GM23338 (cell line): ENCODE results near the gene GHR. TPM values are rescaled to one million over a fixed set of nuclear protein-coding genes. Genes with fewer than 3 reads are reported as not detected.

Experiments
- ATAC-seq: fragments of 200-7000 bp; cut with Tn5 transposase; 3 replicates; pipeline ENCODE4 v1.9.1; 2020
- DNase-seq: peaks from one replicate; pipeline ENCODE4 v3.0.0-alpha.2; 2015; ENCODE audit warnings: low spot score
- H2AFZ ChIP-seq: fragments of 200-600 bp; sonication (generic); 2 replicates; pipeline ENCODE4 v1.8.0; 2016; ENCODE audit warnings: antibody characterized with exemption, mild to moderate bottlenecking, moderate library complexity
- H3F3A ChIP-seq: fragments of 200-600 bp; sonication (generic); replicated peaks from 2 replicates; pipeline ENCODE4 v1.8.0; 2017; ENCODE audit warnings: antibody characterized with exemption, mixed run types, low read depth
- H3K27ac ChIP-seq: fragments of 200-600 bp; sonication (generic); 2 replicates; pipeline ENCODE4 v1.6.1; 2016; ENCODE audit warnings: low read depth
- H3K27me3 ChIP-seq: fragments of 200-600 bp; sonication (generic); 2 replicates; pipeline ENCODE4 v1.8.0; 2016; ENCODE audit warnings: mild to moderate bottlenecking, mixed run types, moderate library complexity; ENCODE audit not compliant: insufficient read depth
- H3K36me3 ChIP-seq: fragments of 200-600 bp; sonication (generic); 2 replicates; pipeline ENCODE4 v1.8.0; 2016; ENCODE audit warnings: mild to moderate bottlenecking; ENCODE audit not compliant: insufficient read depth
- H3K4me1 ChIP-seq: fragments of 200-600 bp; sonication (generic); 2 replicates; pipeline ENCODE4 v1.8.0; 2016; ENCODE audit warnings: mild to moderate bottlenecking, moderate library complexity; ENCODE audit not compliant: insufficient read depth
- H3K4me2 ChIP-seq: fragments of 200-600 bp; sonication (generic); 2 replicates; pipeline ENCODE4 v1.7.1; 2017; ENCODE audit warnings: mixed run types
- H3K4me3 ChIP-seq: fragments of 200-600 bp; sonication (generic); 2 replicates; pipeline ENCODE4 v1.6.1; 2016; ENCODE audit warnings: mixed run types
- H3K79me2 ChIP-seq: fragments of 200-600 bp; sonication (generic); replicated peaks from 2 replicates; pipeline ENCODE4 v1.8.0; 2017; ENCODE audit warnings: mild to moderate bottlenecking; ENCODE audit not compliant: insufficient read depth
- H3K9me2 ChIP-seq: fragments of 200-600 bp; sonication (generic); 2 replicates; pipeline ENCODE4 v1.8.0; 2017; ENCODE audit not compliant: insufficient read depth
- H4K20me1 ChIP-seq: fragments of 200-600 bp; sonication (generic); replicated peaks from 2 replicates; pipeline ENCODE4 v1.8.0; 2017; ENCODE audit warnings: mild to moderate bottlenecking; ENCODE audit not compliant: insufficient read depth
- H3K27ac Mint-ChIP-seq: 2 replicates; pipeline ENCODE4 v1.8.0; 2020; ENCODE audit warnings: inconsistent platforms, mild to moderate bottlenecking, moderate library complexity, mixed read lengths
- H3K27me3 Mint-ChIP-seq: 3 replicates; pipeline ENCODE4 v1.8.0; 2022; ENCODE audit warnings: low read depth, mild to moderate bottlenecking, moderate library complexity, mixed read lengths, inconsistent platforms; ENCODE audit not compliant: insufficient read depth, poor library complexity
- H3K36me3 Mint-ChIP-seq: 3 replicates; pipeline ENCODE4 v1.8.0; 2021; ENCODE audit warnings: low read depth, mild to moderate bottlenecking, inconsistent platforms, moderate library complexity, mixed read lengths
- H3K4me1 Mint-ChIP-seq: 3 replicates; pipeline ENCODE4 v1.8.0; 2020; ENCODE audit warnings: mild to moderate bottlenecking, inconsistent platforms, mixed read lengths
- H3K4me3 Mint-ChIP-seq: 3 replicates; pipeline ENCODE4 v1.8.0; 2021; ENCODE audit warnings: moderate library complexity, mild to moderate bottlenecking, inconsistent platforms, mixed read lengths
- H3K9me3 Mint-ChIP-seq: 3 replicates; pipeline ENCODE4 v1.8.0; 2020; ENCODE audit warnings: moderate library complexity, mild to moderate bottlenecking, inconsistent platforms, mixed read lengths
- CREB1 ChIP-seq: fragments of 250-450 bp; sonication (Bioruptor Pico); IDR thresholded peaks from 2 replicates; pipeline ENCODE4 v1.5.0; 2020; ENCODE audit warnings: low read depth, mild to moderate bottlenecking, moderate library complexity
- ETS1 ChIP-seq: IDR thresholded peaks from 2 replicates; pipeline ENCODE4 v1.6.1; 2016; ENCODE audit warnings: antibody characterized with exemption
- EZH2phosphoT487 ChIP-seq: fragments of 200-600 bp; sonication (generic); IDR thresholded peaks from one replicate; pipeline ENCODE4 v1.8.1; 2018; ENCODE audit warnings: antibody characterized with exemption; ENCODE audit not compliant: unreplicated experiment
- JUNB ChIP-seq: IDR thresholded peaks from one replicate; pipeline ENCODE4 v1.6.1; 2016; ENCODE audit warnings: antibody characterized with exemption; ENCODE audit not compliant: unreplicated experiment
- STAT1 ChIP-seq: IDR thresholded peaks from one replicate; pipeline ENCODE4 v1.6.1; 2016; ENCODE audit warnings: antibody characterized with exemption; ENCODE audit not compliant: unreplicated experiment
- polyA plus RNA-seq: library from polyadenylated mRNA; unstranded; fragments of >200 nt; fragmentation: Nextera tagmentation; extraction: Ambion mirVana; gene quantifications from 2 replicates; pipeline ENCODE4 v1.2.1, GENCODE V29; 2016
- total RNA-seq: library from RNA; depleted of rRNA; stranded (reverse); fragments of >200 nt; shearing (Covaris generic); gene quantifications from 2 replicates; pipeline ENCODE4 v1.2.3, GENCODE V29; 2014
- TF ChIP-seq, protein P1 (sequence below): fragments of 250-450 bp; sonication (Bioruptor Pico); IDR thresholded peaks from 2 replicates; pipeline ENCODE4 v1.5.0; 2020; ENCODE audit warnings: mild to moderate bottlenecking, moderate library complexity
- TF ChIP-seq, protein P2 (sequence below): IDR thresholded peaks from one replicate; pipeline ENCODE4 v1.6.1; 2018; ENCODE audit warnings: antibody characterized with exemption; ENCODE audit not compliant: unreplicated experiment
- TF ChIP-seq, protein P3 (sequence below), 2 experiments: fragments of 200-600 bp in 1 of 2; sonication (generic) in 1 of 2; conservative IDR thresholded peaks; 2 replicates each; pipeline versions ENCODE4 v1.5.1 to v1.6.1; 2016 to 2017; ENCODE audit warnings: antibody characterized with exemption in 2 of 2, low read depth in 2 of 2, mild to moderate bottlenecking in 2 of 2, moderate library complexity in 1 of 2

The GHR gene
- total and polyA plus RNA-seq, 2 experiments from 2014 or later = 0.21 to 1.9 TPM

DNA sequence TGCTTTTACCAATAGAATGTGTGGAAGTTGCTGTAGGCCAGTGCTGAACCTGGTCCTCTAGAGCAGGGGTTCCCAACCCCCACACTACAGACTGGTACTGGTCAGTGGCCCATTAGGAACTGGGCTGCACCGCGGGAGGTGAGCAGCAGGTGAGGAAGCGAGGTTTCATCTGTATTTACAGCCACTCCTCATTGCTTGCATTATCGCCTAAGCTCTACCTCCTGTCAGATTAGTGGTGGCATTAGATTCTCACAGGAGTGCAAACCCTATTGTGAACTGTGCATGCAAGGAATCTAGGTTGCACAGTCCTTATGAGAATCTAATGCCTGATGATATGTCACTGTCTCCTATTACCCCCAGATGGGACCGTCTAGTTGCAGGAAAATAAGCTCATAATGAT lies 327.3 kb downstream of the GHR start (continued):
- no peak for TF ChIP-seq ETS1
- TF ChIP-seq JUNB = no peak
- TF ChIP-seq, protein P1, sequence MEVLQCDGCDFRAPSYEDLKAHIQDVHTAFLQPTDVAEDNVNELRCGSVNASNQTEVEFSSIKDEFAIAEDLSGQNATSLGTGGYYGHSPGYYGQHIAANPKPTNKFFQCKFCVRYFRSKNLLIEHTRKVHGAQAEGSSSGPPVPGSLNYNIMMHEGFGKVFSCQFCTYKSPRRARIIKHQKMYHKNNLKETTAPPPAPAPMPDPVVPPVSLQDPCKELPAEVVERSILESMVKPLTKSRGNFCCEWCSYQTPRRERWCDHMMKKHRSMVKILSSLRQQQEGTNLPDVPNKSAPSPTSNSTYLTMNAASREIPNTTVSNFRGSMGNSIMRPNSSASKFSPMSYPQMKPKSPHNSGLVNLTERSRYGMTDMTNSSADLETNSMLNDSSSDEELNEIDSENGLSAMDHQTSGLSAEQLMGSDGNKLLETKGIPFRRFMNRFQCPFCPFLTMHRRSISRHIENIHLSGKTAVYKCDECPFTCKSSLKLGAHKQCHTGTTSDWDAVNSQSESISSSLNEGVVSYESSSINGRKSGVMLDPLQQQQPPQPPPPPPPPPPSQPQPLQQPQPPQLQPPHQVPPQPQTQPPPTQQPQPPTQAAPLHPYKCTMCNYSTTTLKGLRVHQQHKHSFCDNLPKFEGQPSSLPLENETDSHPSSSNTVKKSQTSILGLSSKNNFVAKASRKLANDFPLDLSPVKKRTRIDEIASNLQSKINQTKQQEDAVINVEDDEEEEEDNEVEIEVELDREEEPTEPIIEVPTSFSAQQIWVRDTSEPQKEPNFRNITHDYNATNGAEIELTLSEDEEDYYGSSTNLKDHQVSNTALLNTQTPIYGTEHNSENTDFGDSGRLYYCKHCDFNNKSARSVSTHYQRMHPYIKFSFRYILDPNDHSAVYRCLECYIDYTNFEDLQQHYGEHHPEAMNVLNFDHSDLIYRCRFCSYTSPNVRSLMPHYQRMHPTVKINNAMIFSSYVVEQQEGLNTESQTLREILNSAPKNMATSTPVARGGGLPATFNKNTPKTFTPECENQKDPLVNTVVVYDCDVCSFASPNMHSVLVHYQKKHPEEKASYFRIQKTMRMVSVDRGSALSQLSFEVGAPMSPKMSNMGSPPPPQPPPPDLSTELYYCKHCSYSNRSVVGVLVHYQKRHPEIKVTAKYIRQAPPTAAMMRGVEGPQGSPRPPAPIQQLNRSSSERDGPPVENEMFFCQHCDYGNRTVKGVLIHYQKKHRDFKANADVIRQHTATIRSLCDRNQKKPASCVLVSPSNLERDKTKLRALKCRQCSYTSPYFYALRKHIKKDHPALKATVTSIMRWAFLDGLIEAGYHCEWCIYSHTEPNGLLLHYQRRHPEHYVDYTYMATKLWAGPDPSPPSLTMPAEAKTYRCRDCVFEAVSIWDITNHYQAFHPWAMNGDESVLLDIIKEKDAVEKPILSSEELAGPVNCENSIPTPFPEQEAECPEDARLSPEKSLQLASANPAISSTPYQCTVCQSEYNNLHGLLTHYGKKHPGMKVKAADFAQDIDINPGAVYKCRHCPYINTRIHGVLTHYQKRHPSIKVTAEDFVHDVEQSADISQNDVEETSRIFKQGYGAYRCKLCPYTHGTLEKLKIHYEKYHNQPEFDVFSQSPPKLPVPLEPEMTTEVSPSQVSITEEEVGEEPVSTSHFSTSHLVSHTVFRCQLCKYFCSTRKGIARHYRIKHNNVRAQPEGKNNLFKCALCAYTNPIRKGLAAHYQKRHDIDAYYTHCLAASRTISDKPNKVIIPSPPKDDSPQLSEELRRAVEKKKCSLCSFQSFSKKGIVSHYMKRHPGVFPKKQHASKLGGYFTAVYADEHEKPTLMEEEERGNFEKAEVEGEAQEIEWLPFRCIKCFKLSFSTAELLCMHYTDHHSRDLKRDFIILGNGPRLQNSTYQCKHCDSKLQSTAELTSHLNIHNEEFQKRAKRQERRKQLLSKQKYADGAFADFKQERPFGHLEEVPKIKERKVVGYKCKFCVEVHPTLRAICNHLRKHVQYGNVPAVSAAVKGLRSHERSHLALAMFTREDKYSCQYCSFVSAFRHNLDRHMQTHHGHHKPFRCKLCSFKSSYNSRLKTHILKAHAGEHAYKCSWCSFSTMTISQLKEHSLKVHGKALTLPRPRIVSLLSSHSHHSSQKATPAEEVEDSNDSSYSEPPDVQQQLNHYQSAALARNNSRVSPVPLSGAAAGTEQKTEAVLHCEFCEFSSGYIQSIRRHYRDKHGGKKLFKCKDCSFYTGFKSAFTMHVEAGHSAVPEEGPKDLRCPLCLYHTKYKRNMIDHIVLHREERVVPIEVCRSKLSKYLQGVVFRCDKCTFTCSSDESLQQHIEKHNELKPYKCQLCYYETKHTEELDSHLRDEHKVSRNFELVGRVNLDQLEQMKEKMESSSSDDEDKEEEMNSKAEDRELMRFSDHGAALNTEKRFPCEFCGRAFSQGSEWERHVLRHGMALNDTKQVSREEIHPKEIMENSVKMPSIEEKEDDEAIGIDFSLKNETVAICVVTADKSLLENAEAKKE (CRISPR knock-in tag) = no peak
- TF ChIP-seq CREB1 (CRISPR knock-in tag) = no peak
- TF ChIP-seq EZH2phosphoT487 = no peak

DNA sequence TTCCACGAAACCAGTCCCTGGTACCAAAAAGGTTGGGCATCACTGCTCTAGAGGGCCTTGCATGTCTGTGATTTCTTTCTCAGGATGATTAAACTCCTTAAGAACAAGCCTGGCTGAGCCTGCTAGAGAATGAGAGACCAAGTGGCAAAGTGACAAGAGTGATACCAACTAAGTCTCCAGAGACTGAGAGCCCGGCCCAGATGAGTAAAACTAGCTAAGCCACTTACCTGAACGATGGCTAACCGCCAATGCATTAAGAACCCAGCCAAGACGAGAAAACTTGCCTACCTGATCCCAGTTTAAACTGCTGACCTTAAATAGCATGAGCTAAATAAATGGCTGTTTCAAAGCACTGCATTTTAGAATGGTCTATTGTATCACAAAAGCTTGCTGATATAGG lies 327.8 kb downstream of the GHR start:
- Histone ChIP-seq H3K79me2 (no peaks in the 10 kb centered on the region), H3K36me3 (no peaks in the 10 kb centered on the region), H3K4me1 (no peaks in the 10 kb centered on the region), H3K4me2 (no peak overlapping the region), H3F3A (no peaks in the 10 kb centered on the region), H3K4me3 (no peak overlapping the region), H3K27ac (no peak overlapping the region), H3K9me2 (no peaks in the 10 kb centered on the region), H3K27me3 (no peaks in the 10 kb centered on the region), H4K20me1 (no peaks in the 10 kb centered on the region), H2AFZ (no peak overlapping the region)
- ATAC-seq = no peak
- no peak overlapping the region for H3K27ac Mint-ChIP-seq
- H3K9me3 Mint-ChIP-seq = no peaks in the 10 kb centered on the region
- no peaks in the 10 kb centered on the region for H3K27me3 Mint-ChIP-seq
- H3K4me1 Mint-ChIP-seq = no peaks in the 10 kb centered on the region
- DNase-seq = no peak
- H3K36me3 Mint-ChIP-seq = no peaks in the 10 kb centered on the region
- H3K4me3 Mint-ChIP-seq = no peak overlapping the region
- TF ChIP-seq, protein P2, sequence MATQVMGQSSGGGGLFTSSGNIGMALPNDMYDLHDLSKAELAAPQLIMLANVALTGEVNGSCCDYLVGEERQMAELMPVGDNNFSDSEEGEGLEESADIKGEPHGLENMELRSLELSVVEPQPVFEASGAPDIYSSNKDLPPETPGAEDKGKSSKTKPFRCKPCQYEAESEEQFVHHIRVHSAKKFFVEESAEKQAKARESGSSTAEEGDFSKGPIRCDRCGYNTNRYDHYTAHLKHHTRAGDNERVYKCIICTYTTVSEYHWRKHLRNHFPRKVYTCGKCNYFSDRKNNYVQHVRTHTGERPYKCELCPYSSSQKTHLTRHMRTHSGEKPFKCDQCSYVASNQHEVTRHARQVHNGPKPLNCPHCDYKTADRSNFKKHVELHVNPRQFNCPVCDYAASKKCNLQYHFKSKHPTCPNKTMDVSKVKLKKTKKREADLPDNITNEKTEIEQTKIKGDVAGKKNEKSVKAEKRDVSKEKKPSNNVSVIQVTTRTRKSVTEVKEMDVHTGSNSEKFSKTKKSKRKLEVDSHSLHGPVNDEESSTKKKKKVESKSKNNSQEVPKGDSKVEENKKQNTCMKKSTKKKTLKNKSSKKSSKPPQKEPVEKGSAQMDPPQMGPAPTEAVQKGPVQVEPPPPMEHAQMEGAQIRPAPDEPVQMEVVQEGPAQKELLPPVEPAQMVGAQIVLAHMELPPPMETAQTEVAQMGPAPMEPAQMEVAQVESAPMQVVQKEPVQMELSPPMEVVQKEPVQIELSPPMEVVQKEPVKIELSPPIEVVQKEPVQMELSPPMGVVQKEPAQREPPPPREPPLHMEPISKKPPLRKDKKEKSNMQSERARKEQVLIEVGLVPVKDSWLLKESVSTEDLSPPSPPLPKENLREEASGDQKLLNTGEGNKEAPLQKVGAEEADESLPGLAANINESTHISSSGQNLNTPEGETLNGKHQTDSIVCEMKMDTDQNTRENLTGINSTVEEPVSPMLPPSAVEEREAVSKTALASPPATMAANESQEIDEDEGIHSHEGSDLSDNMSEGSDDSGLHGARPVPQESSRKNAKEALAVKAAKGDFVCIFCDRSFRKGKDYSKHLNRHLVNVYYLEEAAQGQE = no peak
- TF ChIP-seq STAT1 (no peak), CREB1 (CRISPR knock-in tag) (no peak)
- TF ChIP-seq, protein P3, sequence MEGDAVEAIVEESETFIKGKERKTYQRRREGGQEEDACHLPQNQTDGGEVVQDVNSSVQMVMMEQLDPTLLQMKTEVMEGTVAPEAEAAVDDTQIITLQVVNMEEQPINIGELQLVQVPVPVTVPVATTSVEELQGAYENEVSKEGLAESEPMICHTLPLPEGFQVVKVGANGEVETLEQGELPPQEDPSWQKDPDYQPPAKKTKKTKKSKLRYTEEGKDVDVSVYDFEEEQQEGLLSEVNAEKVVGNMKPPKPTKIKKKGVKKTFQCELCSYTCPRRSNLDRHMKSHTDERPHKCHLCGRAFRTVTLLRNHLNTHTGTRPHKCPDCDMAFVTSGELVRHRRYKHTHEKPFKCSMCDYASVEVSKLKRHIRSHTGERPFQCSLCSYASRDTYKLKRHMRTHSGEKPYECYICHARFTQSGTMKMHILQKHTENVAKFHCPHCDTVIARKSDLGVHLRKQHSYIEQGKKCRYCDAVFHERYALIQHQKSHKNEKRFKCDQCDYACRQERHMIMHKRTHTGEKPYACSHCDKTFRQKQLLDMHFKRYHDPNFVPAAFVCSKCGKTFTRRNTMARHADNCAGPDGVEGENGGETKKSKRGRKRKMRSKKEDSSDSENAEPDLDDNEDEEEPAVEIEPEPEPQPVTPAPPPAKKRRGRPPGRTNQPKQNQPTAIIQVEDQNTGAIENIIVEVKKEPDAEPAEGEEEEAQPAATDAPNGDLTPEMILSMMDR (conservative IDR thresholded peaks at IDR 0.05; ENCODE audit: low read depth in 2 of 2) = no peak
